Measurements from ENCODE around the gene MATK. TPM values are rescaled to one million over a fixed set of nuclear protein-coding genes. Genes with fewer than 3 reads are reported as not detected.

Gene MATK
- total and polyA plus RNA-seq, 2 donors (not counting 1 experiment from before 2014, with no cell fraction given) = 1.3 to 8.2 TPM

DNA sequence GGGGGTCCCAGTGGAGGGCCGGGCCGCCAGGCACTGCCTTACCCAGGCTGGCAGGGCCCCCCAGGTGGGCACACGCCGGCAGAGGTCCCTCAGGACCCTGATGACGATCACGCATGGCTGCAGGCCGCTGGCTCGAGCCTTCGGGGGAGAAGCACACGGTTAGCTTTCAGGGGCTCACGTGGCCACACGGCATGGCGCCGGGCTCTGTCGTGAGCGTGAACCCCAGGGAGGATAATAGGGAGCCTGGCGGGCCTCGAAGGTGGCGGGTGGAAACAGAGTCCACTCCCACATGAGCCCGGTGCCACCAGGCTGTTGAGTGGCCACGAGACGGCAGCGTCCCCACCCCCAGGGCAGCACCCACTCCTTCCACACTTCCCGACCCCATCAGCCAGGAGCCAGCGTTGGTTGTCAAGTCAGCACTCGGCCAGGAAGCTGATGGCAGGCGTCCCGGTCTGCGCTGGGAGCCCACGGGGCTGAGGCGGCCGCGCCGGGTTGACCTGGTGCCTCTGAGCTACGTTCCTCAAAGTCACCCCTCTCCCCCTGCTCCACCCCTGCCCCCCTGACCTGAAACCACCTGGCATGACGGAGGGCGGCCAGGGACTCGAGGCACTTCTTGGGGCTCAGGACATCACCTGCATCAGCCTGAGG, 24.7 kb upstream of the MATK start:
- Mint-ChIP-seq H3K4me3 (peak overlapping the region; percentile 63), H3K9me3 (ENCODE audit: insufficient read depth) (peaks cover 4% of the 10 kb centered on the region), H3K4me1 (peaks cover 63% of the 10 kb centered on the region), H3K27me3 (no peaks in the 10 kb centered on the region), H3K27ac (peak overlapping the region; percentile 76)
- DNase-seq (peak; percentile 81), ATAC-seq (ENCODE audit: low read depth) (peak; percentile 55)
- Histone ChIP-seq H3K79me2 (ENCODE audit: control insufficient read depth, insufficient read depth, low read length) (no peaks in the 10 kb centered on the region), H3K4me3 (ENCODE audit: control extremely low read depth in 1 of 5, extremely low read depth in 1 of 5, insufficient read depth in 1 of 5, low read depth in 2 of 5, low read length in 4 of 5) (peak overlapping the region in 4 of 5 experiments; percentile 0 to 44 (median 14)), H3K4me1 (ENCODE audit: control insufficient read depth in 2 of 2, insufficient read depth in 2 of 2, low read length in 2 of 2) (peaks cover 44 to 66% of the 10 kb centered on the region in 2 donors), H3K4me2 (replicated peaks; ENCODE audit: low read depth, low read length, poor library complexity, severe bottlenecking) (peak overlapping the region; percentile 74), H3K36me3 (replicated peaks in 1 of 2; ENCODE audit: control extremely low read depth in 1 of 2, control insufficient read depth in 1 of 2, extremely low read depth in 1 of 2, insufficient read depth in 2 of 2, low read length in 1 of 2) (no peaks in the 10 kb centered on the region), H2AFZ (ENCODE audit: insufficient read depth, low read depth, low read length, poor library complexity, severe bottlenecking) (peak overlapping the region; percentile 61), H3K9ac (ENCODE audit: low read length) (peak overlapping the region; percentile 48), H4K20me1 (ENCODE audit: control insufficient read depth, insufficient read depth, low read length, poor library complexity, severe bottlenecking) (no peaks in the 10 kb centered on the region), H3K9me3 (ENCODE audit: control extremely low read depth in 1 of 3, control insufficient read depth in 2 of 3, insufficient read depth in 1 of 3, low read length in 2 of 3) (peaks cover 0 to 46% (median 0%) of the 10 kb centered on the region in 3 donors), H3K27me3 (replicated peaks in 1 of 4; ENCODE audit: control extremely low read depth in 1 of 4, control insufficient read depth in 3 of 4, insufficient read depth in 4 of 4, low read length in 3 of 4) (no peaks in the 10 kb centered on the region), H3K27ac (ENCODE audit: low read length in 2 of 2) (peak overlapping the region; percentile 71 to 85)
- POLR2A ChIA-PET = interaction anchor here (2.5 kb wide), 1 partner anchor 48 kb away, joined by 14 read pairs; the partner anchor contains the start of genes APBA3 and MRPL54
- CTCF ChIA-PET = no interaction called here
- WGBS (ENCODE audit: insufficient coverage) = 26% methylated on average over 29 of the region's 38 CpGs
- TF ChIP-seq EZH2 (IDR thresholded peaks at IDR 0.05; ENCODE audit: borderline replicate concordance, insufficient read depth, low read depth, low read length, poor library complexity, severe bottlenecking) = no peak
- TF ChIP-seq, protein P1, sequence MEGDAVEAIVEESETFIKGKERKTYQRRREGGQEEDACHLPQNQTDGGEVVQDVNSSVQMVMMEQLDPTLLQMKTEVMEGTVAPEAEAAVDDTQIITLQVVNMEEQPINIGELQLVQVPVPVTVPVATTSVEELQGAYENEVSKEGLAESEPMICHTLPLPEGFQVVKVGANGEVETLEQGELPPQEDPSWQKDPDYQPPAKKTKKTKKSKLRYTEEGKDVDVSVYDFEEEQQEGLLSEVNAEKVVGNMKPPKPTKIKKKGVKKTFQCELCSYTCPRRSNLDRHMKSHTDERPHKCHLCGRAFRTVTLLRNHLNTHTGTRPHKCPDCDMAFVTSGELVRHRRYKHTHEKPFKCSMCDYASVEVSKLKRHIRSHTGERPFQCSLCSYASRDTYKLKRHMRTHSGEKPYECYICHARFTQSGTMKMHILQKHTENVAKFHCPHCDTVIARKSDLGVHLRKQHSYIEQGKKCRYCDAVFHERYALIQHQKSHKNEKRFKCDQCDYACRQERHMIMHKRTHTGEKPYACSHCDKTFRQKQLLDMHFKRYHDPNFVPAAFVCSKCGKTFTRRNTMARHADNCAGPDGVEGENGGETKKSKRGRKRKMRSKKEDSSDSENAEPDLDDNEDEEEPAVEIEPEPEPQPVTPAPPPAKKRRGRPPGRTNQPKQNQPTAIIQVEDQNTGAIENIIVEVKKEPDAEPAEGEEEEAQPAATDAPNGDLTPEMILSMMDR (IDR thresholded peaks at IDR 0.05) = no peak
- intact Hi-C loops (cut with micrococcal nuclease) = loop anchor here (1.0 kb wide), 1 partner anchor 11 kb away; no protein-coding TSS in a partner anchor

All from B cell (primary cell).